PC-9 (cell line): ENCODE measurements around the gene GRPEL2. TPM values are rescaled to one million over a fixed set of nuclear protein-coding genes. Genes with fewer than 3 reads are reported as not detected.

ENCODE experiments used
- BruUV-seq: library from RNA; stranded (reverse); fragments of 400-500 nt; replicated peaks from 2 replicates; lab custom pipeline; 2021; lab: Mats Ljungman, UMichigan
- CTCF ChIA-PET: fragments of 300-600 bp; sonication (Branson Sonifier 250); formaldehyde crosslinking; loops from one replicate; lab custom pipeline; 2022; ENCODE audit warnings: antibody characterized with exemption; lab: Charles Lee
- POLR2A ChIA-PET: fragments of 300-600 bp; sonication (Branson Sonifier 250); formaldehyde crosslinking; loops from one replicate; lab custom pipeline; 2022; ENCODE audit warnings: antibody characterized with exemption; ENCODE audit not compliant: unreplicated experiment; lab: Charles Lee
- DNase-seq, 2 experiments: peaks; one replicate each; pipeline versions ENCODE4 v3.0.0 to v3.0.0-alpha.2; 2015 to 2022; ENCODE audit warnings: mixed read lengths in 1 of 2
- H2AFZ ChIP-seq: fragments of 200-600 bp; sonication (generic); 2 replicates; pipeline ENCODE4 v1.8.1; 2017; ENCODE audit warnings: antibody characterized with exemption
- H3F3A ChIP-seq: fragments of 200-600 bp; sonication (generic); 2 replicates; pipeline ENCODE4 v1.8.1; 2017; ENCODE audit warnings: antibody characterized with exemption, mild to moderate bottlenecking, low read depth; ENCODE audit not compliant: insufficient read depth
- H3K27ac ChIP-seq: fragments of 200-600 bp; sonication (generic); 2 replicates; pipeline ENCODE4 v1.6.1; 2016; ENCODE audit warnings: mixed run types
- H3K27me3 ChIP-seq: fragments of 200-600 bp; sonication (generic); 2 replicates; pipeline ENCODE4 v1.6.1; 2016; ENCODE audit warnings: low read depth, mixed run types; ENCODE audit not compliant: insufficient read depth
- H3K36me3 ChIP-seq: fragments of 200-600 bp; sonication (generic); 2 replicates; pipeline ENCODE4 v1.6.1; 2016; ENCODE audit warnings: low read depth, mixed run types
- H3K4me1 ChIP-seq: fragments of 200-600 bp; sonication (generic); replicated peaks from 2 replicates; pipeline ENCODE4 v1.6.1; 2016; ENCODE audit warnings: mixed run types; ENCODE audit not compliant: insufficient read depth
- H3K4me2 ChIP-seq: fragments of 200-600 bp; sonication (generic); 2 replicates; pipeline ENCODE4 v1.6.1; 2017; ENCODE audit warnings: mixed run types
- H3K4me3 ChIP-seq: fragments of 200-600 bp; sonication (generic); 2 replicates; pipeline ENCODE4 v1.6.1; 2016; ENCODE audit warnings: mixed run types
- H3K79me2 ChIP-seq: fragments of 200-600 bp; sonication (generic); 2 replicates; pipeline ENCODE4 v1.6.1; 2017; ENCODE audit warnings: low read depth, mixed run types
- H3K9me2 ChIP-seq: fragments of 200-600 bp; sonication (generic); 2 replicates; pipeline ENCODE4 v1.8.1; 2017; ENCODE audit warnings: mild to moderate bottlenecking; ENCODE audit not compliant: insufficient read depth
- H3K9me3 ChIP-seq: fragments of 200-600 bp; sonication (generic); 2 replicates; pipeline ENCODE4 v1.8.1; 2016; ENCODE audit warnings: low read depth; ENCODE audit not compliant: insufficient read depth
- H4K20me1 ChIP-seq: fragments of 200-600 bp; sonication (generic); 2 replicates; pipeline ENCODE4 v1.8.1; 2017; ENCODE audit not compliant: insufficient read depth
- EZH2 ChIP-seq: fragments of 200-600 bp; sonication (generic); IDR thresholded peaks from 2 replicates; pipeline ENCODE4 v1.8.0; 2017; ENCODE audit warnings: antibody characterized with exemption, low read depth
- intact Hi-C: fragments of 100-400 bp; cut with micrococcal nuclease; formaldehyde crosslinking; loops from one replicate; pipeline ENCODE4 v1.10.0; 2022; ENCODE audit not compliant: unreplicated experiment
- total RNA-seq: library from RNA; stranded (reverse); gene quantifications from 2 replicates; pipeline ENCODE4 v1.2.3, GENCODE V29; 2021
- TF ChIP-seq, protein P1 (sequence below): fragments of 200-600 bp; sonication (generic); conservative IDR thresholded peaks from 2 replicates; pipeline ENCODE4 v1.6.1; 2017; ENCODE audit warnings: mixed run types, antibody characterized with exemption, mild to moderate bottlenecking, moderate library complexity

The GRPEL2 gene
- total RNA-seq, 1 experiment from 2014 or later: 32.4 TPM

DNA sequence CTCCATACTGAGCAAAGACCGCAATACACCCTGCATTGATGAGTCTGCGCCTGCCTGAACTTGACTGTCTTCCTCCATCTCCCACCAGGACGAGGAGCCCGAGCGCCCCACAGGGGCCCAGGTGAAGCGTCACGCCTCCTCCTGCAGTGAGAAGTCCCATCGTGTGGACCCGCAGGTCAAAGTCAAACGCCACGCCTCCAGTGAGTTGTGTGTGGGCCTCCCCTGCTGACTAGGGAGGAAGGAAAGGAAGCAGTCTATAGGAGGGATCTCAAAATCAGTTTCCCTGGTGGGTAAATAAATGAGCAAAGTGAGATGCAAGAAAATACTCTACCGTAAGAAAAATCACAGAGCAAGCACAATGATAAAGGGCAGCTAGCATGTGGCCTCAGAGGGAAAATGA lies 22.8 kb upstream of the GRPEL2 start:
- intact Hi-C loops: loop anchor here (5.0 kb wide), 1 partner anchor 35 kb away; the partner anchor contains the start of gene PCYOX1L
- H3K9me2 ChIP-seq: no peaks in the 10 kb centered on the region
- H2AFZ ChIP-seq: no peak overlapping the region
- no peak overlapping the region for H3K4me3 ChIP-seq
- H3K79me2 ChIP-seq: no peaks in the 10 kb centered on the region
- CTCF ChIA-PET: interaction anchor here (0.8 kb wide), 1 partner anchor 22 kb away, joined by 3 read pairs; no protein-coding TSS in a partner anchor
- TF ChIP-seq EZH2: no peak
- TF ChIP-seq, protein P1, sequence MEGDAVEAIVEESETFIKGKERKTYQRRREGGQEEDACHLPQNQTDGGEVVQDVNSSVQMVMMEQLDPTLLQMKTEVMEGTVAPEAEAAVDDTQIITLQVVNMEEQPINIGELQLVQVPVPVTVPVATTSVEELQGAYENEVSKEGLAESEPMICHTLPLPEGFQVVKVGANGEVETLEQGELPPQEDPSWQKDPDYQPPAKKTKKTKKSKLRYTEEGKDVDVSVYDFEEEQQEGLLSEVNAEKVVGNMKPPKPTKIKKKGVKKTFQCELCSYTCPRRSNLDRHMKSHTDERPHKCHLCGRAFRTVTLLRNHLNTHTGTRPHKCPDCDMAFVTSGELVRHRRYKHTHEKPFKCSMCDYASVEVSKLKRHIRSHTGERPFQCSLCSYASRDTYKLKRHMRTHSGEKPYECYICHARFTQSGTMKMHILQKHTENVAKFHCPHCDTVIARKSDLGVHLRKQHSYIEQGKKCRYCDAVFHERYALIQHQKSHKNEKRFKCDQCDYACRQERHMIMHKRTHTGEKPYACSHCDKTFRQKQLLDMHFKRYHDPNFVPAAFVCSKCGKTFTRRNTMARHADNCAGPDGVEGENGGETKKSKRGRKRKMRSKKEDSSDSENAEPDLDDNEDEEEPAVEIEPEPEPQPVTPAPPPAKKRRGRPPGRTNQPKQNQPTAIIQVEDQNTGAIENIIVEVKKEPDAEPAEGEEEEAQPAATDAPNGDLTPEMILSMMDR: no peak
- POLR2A ChIA-PET: no interaction called here
- no peak for DNase-seq
- no peaks in the 10 kb centered on the region for H3K36me3 ChIP-seq
- H3K4me1 ChIP-seq: peaks cover 3% of the 10 kb centered on the region; the same call in 1 of the 2 replicates
- no peak overlapping the region for H3K4me2 ChIP-seq
- H3K27ac ChIP-seq: no peak overlapping the region
- H3K9me3 ChIP-seq: no peaks in the 10 kb centered on the region
- H3K27me3 ChIP-seq: no peaks in the 10 kb centered on the region
- BruUV-seq: no TSS peak
- H3F3A ChIP-seq: no peaks in the 10 kb centered on the region
- no peaks in the 10 kb centered on the region for H4K20me1 ChIP-seq

DNA sequence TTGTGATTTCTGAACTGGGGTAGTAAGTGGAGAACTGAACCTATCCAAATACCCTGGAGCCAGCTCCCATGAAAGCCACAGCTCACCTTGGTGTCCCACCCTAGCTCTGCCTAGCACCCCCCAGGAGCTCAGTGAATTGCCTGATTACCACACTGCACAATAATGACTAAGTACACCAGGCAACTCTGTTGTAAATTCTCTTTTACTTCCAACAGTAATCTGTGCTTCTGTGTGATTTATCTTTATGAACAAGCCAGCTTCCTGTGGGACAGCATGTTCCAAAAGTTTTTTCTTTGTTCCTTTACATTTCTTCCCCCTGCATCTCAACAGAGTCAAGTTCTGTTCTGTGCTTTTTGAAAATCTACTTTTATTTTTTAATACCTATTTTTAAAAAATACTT lies 22.1 kb upstream of the GRPEL2 start:
- intact Hi-C loops: loop anchor here (5.0 kb wide), 1 partner anchor 34 kb away; the partner anchor contains the start of gene PCYOX1L
- H3K27ac ChIP-seq: no peak overlapping the region
- H3K36me3 ChIP-seq: no peaks in the 10 kb centered on the region
- TF ChIP-seq, protein P1: no peak
- CTCF ChIA-PET: interaction anchor here (0.8 kb wide), 1 partner anchor 22 kb away, joined by 3 read pairs; no protein-coding TSS in a partner anchor
- H3K4me1 ChIP-seq: peaks cover 3% of the 10 kb centered on the region; the same call in 1 of the 2 replicates
- H3K27me3 ChIP-seq: no peaks in the 10 kb centered on the region
- DNase-seq: no peak
- no peak overlapping the region for H3K4me2 ChIP-seq
- H3F3A ChIP-seq: no peaks in the 10 kb centered on the region
- no peaks in the 10 kb centered on the region for H3K9me3 ChIP-seq
- BruUV-seq: no TSS peak
- H3K79me2 ChIP-seq: no peaks in the 10 kb centered on the region
- no peak overlapping the region for H3K4me3 ChIP-seq
- no peak overlapping the region for H2AFZ ChIP-seq
- H3K9me2 ChIP-seq: no peaks in the 10 kb centered on the region
- POLR2A ChIA-PET: interaction anchor here (0.7 kb wide), 1 partner anchor 200 kb away, joined by 3 read pairs; no protein-coding TSS in a partner anchor
- no peaks in the 10 kb centered on the region for H4K20me1 ChIP-seq

DNA sequence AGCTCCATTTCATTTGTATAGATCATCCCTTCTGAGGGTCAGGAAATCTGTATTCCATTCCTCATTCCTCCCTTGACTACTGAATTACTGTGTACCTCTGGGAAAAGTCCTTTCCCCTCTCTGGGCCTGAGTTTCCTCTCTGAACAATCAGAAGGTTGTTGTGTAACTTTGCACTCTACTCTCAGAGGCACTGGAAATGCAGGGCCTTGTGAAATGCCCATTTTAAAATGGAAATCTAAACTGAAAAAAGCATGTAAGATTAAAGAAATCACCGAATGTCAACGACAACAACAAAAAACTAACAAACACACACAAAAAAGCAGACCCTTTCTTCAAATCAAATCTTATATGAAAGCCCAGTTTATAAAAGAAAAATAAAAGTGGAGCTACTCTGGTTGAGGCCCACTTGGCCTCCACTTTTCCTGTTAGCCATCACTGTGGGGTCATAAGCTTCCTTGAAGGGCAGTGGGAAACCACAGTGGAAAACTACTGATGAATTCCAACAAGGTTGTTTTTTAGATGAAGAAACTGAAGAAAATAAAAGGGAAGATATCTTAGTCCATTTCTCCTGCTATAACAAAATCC lies 21.6 kb upstream of the GRPEL2 start:
- no peak overlapping the region for H3K27ac ChIP-seq
- POLR2A ChIA-PET: interaction anchor here (0.7 kb wide), 1 partner anchor 200 kb away, joined by 3 read pairs; no protein-coding TSS in a partner anchor
- intact Hi-C loops: loop anchor here (5.0 kb wide), 1 partner anchor 34 kb away; the partner anchor contains the start of gene PCYOX1L

More for the DNA sequence above, 21.6 kb upstream of the GRPEL2 start:
- Histone ChIP-seq H3K36me3 (no peaks in the 10 kb centered on the region), H3K4me2 (no peak overlapping the region), H3K4me3 (no peak overlapping the region), H4K20me1 (no peaks in the 10 kb centered on the region), H3K9me3 (no peaks in the 10 kb centered on the region), H3K4me1 (peaks cover 3% of the 10 kb centered on the region; the same call in 1 of the 2 replicates), H3K79me2 (no peaks in the 10 kb centered on the region), H3K27me3 (no peaks in the 10 kb centered on the region), H2AFZ (no peak overlapping the region), H3K9me2 (no peaks in the 10 kb centered on the region), H3F3A (no peaks in the 10 kb centered on the region)
- DNase-seq: no peak
- CTCF ChIA-PET: interaction anchor here (0.8 kb wide), 1 partner anchor 21 kb away, joined by 3 read pairs; no protein-coding TSS in a partner anchor
- TF ChIP-seq, protein P1: no peak
- TF ChIP-seq EZH2: no peak
- no TSS peak for BruUV-seq
